GM19043 (cell line): ENCODE data around the gene TRIM31.
"Not testable (repeated sequence)": the region's sequence is repeated elsewhere in the genome, so short reads cannot be mapped to it uniquely, and the experiment has no call there.

Experiments
- ATAC-seq: cut with Tn5 transposase; IDR thresholded peaks from one replicate; pipeline ENCODE4 v1.9.1; 2021; ENCODE audit warnings: low read depth; ENCODE audit not compliant: unreplicated experiment

Gene TRIM31

DNA sequence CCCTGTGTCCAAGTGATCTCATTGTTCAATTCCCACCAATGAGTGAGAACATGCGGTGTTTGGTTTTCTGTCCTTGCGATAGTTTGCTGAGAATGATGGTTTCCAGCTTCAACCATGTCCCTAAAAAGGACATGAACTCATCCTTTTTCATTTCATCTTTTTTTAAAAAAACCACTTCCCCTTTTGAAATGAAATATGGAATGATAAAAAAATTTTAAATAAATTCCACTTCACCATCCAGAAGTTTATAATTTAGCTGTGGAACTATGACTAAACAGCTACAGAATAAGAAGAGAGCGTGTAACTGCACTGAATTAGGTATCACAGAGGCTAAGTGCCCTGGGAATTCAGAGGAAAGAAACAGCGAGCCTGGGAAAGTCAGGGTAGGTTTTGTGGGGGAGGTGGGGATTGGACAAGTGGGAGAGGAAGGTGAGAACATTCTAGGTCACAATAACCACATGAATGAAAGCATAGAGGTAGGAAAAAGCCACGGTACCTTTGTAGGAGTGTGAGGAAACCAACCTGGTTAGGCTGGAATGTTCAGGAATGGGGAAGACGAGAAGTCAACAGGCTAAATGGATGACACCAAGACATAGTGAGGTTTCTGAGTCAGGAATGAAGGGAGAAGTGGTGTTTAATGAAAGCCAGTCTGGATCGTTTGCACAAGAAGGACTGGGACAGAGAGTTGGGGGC lies 37.1 kb upstream of the TRIM31 start:
- ATAC-seq, result no peak

DNA sequence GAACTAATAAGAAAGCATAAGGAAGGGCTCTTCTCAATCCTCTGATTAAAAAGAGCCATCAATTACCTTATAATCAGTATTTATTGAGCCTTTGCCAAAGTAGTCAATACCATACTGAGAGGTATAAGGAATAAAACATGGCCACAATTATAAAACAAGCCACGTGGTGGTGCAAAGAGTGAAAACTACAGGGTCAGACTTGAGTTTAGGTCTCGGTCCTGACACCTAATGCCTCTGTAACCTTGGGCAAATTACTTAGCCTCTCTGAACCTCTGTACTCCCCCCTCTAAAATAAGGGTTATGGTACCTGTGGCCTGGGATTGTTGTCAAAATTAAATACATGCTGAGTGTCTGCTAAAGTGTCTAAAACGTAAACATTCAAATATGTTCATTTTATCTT lies 36.3 kb upstream of the TRIM31 start:
- ATAC-seq, result no peak

DNA sequence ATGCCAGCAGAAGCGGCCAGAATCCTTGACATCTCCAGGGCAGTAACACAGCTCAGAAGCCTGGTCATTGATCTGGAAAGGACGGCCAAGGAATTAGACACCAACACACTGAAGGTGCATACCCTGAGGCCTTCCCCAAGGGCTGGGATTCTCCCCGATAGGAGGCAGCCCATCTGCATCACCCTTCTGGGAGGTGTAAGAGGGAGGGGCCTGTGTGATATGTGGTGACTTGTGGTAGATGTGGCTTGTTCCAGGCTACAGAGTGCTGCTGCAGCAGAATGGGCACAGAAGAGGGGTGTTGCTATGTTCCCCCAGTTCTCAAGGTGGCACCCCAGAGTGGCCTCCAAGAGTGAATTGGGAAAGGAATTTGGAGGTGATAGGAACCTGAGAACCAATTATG lies 34.2 kb upstream of the TRIM31 start:
- no peak for ATAC-seq

DNA sequence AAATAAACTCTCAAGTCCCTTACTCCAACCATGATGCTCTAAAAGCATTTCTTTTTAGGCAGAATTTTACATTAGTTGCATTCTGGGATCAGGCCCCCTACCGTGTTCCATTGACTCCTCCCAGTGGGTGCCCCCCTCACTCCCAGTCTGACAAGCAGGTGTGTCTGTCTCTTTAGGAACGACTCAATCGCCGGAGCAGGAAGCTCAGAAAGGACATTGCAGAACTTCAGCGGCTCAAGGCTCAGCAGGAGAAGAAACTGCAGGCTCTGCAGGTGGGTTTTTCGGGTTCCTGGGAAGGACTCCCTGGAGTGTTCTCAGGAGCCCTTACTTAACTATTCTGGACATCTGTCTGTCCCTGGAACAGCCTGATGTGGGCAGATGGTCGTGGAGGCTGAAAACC lies 32.9 kb upstream of the TRIM31 start:
- no peak for ATAC-seq

DNA sequence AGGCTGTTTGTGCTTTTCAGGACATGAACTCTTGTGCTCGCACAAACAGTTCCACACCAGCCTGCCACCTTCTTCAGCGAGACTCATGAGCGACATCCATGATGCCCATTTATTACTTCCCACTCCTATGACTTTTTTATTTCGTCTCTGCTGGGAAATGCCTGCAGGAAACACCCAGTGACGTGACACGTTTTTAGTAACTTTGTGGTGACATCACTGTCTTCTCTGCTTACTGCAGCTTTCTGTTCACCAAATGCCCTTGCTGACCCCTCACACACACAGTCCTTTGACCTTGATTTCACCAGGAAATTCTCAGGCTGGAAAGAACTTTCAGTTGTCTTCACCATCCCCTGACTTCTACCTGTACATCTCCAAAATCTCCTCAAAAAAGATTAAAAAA lies 31.9 kb upstream of the TRIM31 start:
- no peak for ATAC-seq

DNA sequence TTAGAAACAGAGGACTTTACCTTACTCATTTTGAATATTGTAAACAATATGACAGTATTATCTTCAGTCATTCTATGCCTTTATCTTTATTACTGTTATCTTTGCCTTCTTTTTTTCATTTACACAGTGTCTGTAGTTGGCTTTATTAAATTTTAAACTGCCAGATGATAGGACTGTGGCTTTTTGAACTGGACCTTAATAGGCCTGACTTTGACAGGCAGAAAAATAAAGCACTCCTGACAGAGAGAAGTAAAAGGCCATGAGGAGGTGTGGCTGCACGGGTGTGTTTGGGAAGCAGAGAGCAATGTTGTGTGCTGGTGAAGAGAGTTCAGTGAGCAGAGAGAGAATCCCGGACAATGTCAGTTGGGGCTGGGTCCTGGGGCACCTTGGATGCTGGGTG lies 30.9 kb upstream of the TRIM31 start:
- ATAC-seq, result no peak

DNA sequence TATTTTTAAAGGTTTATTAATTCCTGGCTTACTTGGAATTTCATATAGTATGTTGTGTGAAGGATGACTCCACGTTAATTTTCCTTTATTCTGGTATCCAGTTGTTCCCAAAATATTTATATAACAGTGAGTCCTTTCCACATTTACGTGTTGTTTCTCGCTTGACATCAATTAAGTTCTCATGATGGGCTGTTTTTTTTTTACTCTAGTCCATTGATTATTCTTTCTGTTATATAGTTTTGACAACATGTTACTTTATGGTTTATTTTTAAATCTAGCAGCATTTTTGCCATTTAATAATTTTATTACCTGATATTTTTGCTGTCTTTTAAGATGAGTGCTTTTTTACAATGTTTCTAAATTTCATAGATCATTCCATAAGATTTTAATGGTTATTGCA lies 29.8 kb upstream of the TRIM31 start:
- ATAC-seq, result no peak

DNA sequence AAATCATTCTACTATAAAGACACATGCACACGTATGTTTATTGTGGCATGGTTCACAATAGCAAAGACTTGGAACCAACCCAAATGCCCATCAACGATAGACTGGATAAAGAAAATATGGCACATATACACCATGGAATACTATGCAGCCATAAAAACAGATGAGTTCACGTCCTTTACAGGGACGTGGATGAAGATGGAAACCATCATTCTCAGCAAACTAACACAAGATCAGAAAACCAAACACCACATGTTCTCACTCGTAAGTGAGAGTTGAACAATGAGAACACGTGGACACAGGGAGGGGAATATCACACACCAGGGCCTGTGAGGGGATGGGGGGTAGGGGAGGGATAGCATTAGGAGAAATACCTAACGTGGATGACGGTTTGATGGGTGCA lies 27.4 kb upstream of the TRIM31 start:
- ATAC-seq, result not testable (repeated sequence)

DNA sequence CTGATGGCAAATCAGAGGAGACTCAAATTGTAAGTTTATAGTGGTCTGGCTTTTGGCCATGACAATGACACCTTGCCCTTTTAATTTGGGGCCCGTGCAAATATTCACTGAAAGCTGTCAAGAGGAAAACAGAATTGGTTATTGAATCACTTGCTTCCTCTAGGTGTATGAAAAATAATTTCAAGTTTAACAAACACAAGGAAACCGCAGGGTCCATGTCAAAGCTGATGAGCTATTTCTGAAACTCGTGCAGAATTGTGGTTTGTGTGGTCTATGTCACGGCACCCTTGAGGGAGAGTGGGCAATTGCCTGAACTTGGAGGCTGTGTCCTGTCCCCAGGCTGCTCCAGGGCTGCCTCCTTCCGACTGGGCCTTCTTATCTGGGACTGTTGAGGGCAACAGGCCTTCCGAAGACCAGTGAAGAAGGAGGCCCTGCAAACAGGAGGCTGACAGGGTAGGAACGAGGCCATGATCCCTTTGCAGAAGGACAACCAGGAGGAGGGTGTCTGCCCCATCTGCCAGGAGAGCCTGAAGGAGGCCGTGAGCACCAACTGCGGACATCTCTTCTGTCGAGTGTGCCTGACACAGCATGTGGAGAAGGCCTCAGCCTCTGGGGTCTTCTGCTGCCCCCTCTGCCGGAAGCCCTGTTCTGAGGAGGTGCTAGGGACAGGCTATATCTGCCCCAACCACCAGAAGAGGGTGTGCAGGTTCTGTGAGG lies 23.8 kb upstream of the TRIM31 start:
- no peak for ATAC-seq

DNA sequence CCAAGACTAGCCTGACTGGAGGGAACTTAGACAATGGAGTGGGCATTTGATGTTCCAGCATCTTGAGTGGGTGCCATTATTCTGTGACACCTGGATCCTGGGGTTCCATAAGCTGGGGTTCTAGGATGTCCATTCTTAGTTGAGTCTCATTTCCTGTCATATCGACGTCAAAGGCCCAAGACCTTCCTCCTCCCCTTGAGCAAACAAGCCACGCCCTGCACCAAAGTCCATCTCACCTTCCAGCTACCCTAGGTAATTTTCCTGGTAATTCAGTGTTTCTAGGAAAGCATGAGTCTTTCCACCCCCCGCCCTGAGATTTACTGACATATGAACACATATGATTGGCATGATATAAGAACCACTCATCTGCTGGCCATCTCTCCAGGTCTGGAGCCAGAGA lies 22.9 kb upstream of the TRIM31 start, which contains the start of gene TRIM40:
TSS of gene TRIM40 (plus strand) at position 384 of the 400 bp plus-strand sequence. CDS start 897 bp downstream, outside the sequence.
- ATAC-seq, result no peak

DNA sequence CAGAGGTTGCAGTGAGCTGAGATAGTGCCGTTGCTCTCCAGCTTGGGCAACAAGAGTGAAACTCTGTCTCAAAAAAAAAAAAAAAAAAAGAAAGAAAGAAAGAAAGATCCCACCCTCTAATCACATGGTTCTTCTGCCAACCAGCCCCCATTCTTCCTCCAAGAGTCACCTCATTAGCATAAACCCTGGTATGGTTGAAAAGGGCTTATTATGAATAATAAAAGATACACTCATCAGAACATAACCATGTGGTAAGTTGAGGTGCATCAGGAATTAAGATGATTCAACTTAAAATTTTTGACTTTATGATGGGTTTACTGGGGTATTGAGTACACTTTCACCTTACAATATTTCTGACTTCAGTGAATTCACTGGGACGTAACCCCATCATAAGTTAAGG lies 22.3 kb upstream of the TRIM31 start:
- no peak for ATAC-seq

DNA sequence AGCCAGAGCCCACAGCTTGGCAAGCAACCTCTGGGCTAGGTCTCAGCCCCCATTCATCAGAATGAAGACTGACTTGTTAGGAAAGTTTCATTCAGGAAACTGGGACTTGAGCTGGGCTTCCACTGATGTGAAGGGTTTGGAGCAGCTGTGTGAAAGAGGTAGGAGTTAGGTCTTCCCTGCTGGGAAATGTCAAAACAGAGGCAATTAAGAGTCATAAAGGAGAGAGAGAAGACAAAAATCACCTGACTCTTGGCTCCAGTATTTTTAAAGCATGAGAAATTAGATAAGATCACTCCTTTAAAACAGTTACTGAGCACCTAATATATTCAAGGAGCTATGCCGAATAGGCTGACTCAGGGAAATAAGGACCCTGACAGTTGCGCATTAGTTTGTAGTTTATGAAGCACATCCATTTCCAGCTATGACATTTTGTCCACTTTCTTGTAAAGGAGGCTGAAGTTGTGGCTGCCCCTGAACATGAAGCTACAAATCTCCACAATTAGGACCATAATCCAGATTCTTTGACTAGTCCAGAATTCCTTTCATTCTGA lies 19.1 kb upstream of the TRIM31 start:
- ATAC-seq, result no peak

DNA sequence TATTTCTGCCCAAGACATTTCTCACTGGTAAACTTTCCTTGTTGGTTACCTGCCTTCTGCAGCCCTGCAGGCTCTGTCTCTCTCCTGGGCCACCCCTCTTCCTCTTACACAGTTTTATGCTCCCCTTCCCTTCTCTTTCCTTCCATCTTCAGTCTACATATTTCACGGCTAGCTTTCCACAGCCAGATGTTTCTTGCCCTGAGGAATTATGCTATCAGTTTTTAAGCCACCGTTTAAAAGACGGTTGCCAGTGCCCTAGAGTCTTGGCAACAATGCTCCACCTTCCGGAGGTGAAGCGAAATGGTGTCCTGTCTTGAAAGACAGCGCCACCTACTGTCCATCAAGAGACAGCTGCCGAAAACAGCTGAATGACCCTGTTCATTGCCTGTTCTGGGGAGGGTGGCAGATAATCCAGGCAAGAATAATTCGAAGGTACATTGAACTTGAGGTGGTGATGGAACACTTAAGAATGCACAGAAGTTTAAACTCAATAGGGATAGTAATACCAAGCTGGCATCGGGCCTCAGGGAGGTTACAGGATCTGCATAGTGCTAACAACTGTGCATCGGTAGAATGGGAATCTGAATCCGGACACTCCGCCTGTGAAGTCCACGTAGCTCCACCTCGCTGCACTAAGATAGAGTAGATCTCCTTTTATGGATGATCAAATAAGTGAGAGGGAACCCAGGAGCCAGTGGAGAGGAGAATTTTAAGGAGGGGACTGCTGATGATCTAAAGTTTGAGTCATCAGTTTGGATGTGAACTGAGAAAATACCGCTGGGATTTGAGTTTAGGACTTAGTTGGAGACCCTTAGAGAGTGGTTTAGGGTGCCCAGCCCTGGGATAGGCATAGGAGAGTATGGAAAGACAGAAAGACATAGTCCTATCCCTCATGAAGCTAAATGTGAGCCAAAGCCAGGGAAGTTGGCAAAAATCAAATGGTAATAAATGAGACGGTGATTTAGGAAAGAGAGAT lies 18.3 kb upstream of the TRIM31 start:
- ATAC-seq, result peak; percentile 83

DNA sequence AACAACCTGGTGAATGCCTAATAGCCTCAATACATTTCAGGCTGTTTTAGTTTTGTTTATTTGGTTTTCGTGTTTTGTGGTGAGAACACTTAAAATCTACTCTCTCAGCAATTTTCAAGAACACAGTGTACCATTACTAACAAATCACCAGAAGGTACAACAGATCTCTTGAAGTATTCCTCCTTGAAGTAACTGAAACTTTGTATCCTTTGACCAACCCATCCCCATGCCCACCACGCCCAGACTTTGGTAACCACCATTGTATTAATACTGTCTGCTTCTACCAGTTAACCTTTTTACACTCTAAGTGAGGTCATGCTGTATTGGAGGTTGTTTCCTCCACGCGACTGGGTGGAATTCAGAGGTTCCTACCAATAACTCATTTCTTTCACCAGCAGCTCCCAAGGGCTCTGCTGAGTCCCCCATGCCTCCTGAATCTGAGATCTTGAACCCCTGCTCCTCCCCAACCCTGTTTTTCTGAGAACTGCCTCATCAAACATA lies 17.3 kb upstream of the TRIM31 start:
- ATAC-seq, result no peak

DNA sequence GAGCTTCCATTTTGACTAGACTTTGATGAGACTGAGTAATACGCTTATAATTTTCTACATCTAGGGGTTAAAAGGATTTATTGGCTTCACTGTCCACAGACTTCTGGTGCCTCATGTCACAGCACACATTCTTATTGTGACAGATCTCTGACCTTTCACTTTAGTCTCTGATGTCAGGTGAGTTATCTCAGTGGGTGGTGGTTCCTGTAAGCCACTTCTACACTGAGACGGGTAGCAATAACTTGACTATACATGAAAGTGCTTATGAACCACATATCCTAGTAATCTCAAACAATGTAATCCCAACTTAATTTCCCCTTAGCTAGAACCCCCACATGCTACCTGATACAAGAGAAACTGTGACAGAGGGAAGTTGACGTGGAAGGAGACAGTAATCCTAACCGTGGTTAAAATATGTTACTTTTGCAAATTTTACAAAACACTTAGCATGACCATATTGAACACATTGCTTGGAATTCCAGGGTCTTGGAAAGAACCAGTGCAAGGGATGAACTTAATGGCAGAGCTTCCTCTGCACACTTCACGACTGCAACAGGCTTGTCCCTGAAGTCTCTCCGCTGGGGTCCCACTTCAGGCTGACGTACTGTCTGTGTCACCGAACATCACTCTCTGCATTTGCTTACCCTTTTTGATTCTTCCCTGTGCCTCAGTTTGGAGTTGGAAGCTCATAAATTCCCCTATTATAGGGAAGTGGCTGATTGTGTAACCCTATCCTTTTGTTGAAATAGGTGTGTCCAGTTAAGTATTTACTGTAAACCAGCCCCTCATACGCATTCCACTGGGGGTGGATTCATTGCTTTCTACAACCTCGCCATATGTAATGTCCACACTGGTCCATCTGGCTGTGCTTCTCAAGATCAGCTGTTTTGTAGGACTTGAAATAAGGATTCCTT lies 16.6 kb upstream of the TRIM31 start:
- ATAC-seq, result no peak

DNA sequence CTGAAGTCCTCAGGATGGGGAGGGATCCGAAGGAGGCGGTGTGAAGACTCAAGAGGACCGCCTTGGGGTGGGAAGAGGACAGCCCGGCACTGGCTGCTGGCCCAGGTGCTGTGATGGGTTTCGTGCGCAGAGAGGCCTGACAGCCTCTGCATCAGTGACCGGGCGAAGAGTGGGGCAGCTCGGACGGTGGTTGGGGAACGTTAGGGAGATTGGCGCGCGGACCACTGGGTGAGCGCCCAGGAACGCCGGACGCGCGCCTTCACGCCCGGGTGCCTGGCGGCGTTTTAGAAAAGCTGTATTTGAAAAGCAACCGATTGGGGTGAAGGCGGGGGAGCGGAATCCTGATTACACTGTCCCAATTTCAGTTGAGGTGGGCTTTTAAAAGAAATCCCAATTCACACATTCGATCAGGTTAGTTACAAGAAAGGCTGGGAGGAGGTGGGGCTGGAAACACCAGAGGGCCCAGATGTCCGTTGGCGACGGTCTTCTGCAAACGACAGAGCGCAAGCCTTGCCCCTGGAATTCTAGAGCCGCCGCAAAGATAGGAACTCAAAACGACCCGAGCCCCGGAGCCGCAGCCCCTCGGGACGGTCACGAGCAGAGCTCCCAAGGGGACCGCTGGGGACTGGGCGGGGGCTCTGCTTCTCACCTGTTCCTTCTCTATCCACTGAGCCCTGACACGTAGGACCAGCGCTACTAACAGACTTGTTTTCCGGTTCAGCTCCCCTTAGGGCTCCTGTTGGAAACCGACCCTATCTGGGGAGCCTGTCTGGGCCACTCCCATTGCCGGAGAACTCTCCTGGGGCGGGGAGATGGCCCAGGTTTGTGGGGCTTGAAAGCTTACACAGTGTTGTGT lies 14.6 kb upstream of the TRIM31 start:
- no peak for ATAC-seq

DNA sequence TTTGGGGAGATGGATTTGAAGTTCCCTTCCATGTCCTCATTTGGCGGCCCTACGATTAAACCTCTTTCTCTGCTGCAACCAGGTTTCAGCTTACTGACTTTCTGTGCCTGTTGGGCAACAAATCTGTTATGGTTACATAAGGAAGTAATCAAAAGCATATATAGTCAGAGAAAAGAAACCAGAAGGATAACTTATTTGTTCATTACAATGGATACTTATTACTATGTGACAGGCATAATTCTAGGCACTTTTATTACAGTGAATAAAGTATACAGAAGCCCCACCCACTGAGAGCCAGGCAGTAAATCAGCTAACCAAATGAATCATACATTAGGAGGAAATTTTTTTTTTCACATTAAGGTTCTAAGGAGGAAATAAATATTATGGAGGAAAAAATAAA lies 9.6 kb upstream of the TRIM31 start:
- no peak for ATAC-seq

DNA sequence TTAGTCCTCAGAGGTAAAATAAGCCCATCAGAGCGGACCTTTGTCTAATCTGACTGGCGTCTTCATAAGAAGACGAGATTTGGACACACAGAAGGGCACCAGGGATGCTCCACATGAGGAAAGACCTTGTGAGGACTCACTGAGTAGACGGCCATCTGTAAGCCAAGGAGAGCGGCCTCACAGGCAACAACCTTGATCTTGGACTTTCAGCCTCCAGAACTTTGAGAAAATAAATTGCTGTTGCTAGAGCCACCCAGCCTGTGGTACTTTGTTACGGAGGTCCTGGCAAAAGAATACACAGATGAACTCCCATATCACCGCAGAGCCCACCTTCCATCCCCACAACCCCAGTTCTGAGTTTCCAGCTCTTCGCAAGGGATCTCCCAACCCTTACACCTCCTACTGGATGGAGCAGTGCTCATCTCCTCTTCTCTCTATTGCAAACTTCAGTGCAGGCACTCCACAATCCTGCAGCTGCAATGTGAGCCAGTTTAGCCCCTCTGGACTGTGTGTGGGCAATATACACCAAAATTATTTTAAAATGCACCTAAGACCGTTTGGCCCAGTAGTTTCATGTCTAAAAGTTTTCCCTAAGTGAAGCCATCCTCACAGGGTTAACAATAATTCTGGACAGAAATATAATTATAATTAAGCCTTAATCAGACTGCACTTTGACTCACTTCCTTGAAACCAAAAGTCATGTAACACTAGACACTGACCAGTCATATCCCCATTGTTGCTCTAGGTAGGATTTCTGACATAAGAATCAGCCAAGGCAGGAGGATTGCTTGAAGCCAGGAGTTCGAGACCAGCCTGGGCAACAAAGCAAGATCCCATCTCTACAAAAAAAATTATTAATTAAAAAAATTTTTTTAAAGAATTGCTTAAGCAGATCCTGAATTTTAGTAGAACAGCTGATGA lies 8.8 kb upstream of the TRIM31 start:
- ATAC-seq, result no peak
